HepG2 (cell line): ENCODE data around the gene PRCD. TPM values are rescaled to one million over a fixed set of nuclear protein-coding genes. Genes with fewer than 3 reads are reported as not detected.

ENCODE experiments used
- DMTF1 ChIP-seq: sonication (generic); formaldehyde crosslinking; IDR thresholded peaks from 2 replicates; pipeline ENCODE4 v1.4.0; 2020; ENCODE audit warnings: mild to moderate bottlenecking, missing genetic modification reagents
- GTF2F1 ChIP-seq: fragments of 150-350 bp; IDR thresholded peaks from 2 replicates; pipeline ENCODE4 v1.6.1; 2014; ENCODE audit warnings: low read length
- HDAC6 ChIP-seq: fragments of 200-600 bp; sonication (generic); IDR thresholded peaks from 2 replicates; pipeline ENCODE4 v1.7.0; 2017; ENCODE audit warnings: mild to moderate bottlenecking, antibody characterized with exemption, low read length, low read depth
- KLF16 ChIP-seq, 2 experiments: sonication (generic) in 1 of 2; formaldehyde crosslinking in 1 of 2; IDR thresholded peaks; 2 replicates each; pipeline versions ENCODE4 v1.6.1 to v1.8.0; 2016 to 2023; ENCODE audit warnings: missing genetic modification reagents in 2 of 2, missing compliant biosample characterization in 1 of 2
- KMT2A ChIP-seq: sonication (generic); formaldehyde crosslinking; IDR thresholded peaks from 2 replicates; pipeline ENCODE4 v1.4.0; 2020; ENCODE audit warnings: missing genetic modification reagents
- MBD4 ChIP-seq: IDR thresholded peaks from 2 replicates; pipeline ENCODE4 v1.6.1; 2012; ENCODE audit warnings: low read length, inconsistent platforms, borderline replicate concordance
- MYNN ChIP-seq: sonication (generic); formaldehyde crosslinking; IDR thresholded peaks from 2 replicates; pipeline ENCODE4 v1.4.0; 2020; ENCODE audit warnings: mild to moderate bottlenecking, low read depth, missing genetic modification reagents
- NFYC ChIP-seq: IDR thresholded peaks from 2 replicates; pipeline ENCODE4 v1.6.1; 2016; ENCODE audit warnings: missing genetic modification reagents, missing compliant biosample characterization
- NR2C2 ChIP-seq: sonication (generic); formaldehyde crosslinking; IDR thresholded peaks from 2 replicates; pipeline ENCODE4 v1.4.0; 2020; ENCODE audit warnings: missing genetic modification reagents, mild to moderate bottlenecking, moderate library complexity, borderline replicate concordance
- NR3C1 ChIP-seq: sonication (generic); formaldehyde crosslinking; IDR thresholded peaks from 2 replicates; pipeline ENCODE4 v1.4.0; 2020; ENCODE audit warnings: missing genetic modification reagents
- RBAK ChIP-seq: sonication (generic); formaldehyde crosslinking; IDR thresholded peaks from 2 replicates; pipeline ENCODE4 v1.5.1; 2020; ENCODE audit warnings: mild to moderate bottlenecking, missing genetic modification reagents
- RFX3 ChIP-seq: IDR thresholded peaks from 2 replicates; pipeline ENCODE4 v1.6.1; 2016; ENCODE audit warnings: missing biosample characterization, missing genetic modification reagents
- SRSF1 ChIP-seq: fragments of 200-400 bp; formaldehyde crosslinking; optimal IDR thresholded peaks from 2 replicates; pipeline ENCODE3; 2017; ENCODE audit warnings: mild to moderate bottlenecking, low read depth, low read length, moderate library complexity
- TAF1 ChIP-seq: sonication (generic); formaldehyde crosslinking; IDR thresholded peaks from 2 replicates; pipeline ENCODE4 v1.4.0; 2020; ENCODE audit warnings: missing genetic modification reagents
- TFDP1 ChIP-seq: IDR thresholded peaks from 2 replicates; pipeline ENCODE4 v1.6.1; 2016; ENCODE audit warnings: missing compliant biosample characterization, missing genetic modification reagents, borderline replicate concordance
- ZBTB3 ChIP-seq: sonication (generic); formaldehyde crosslinking; IDR thresholded peaks from 2 replicates; pipeline ENCODE4 v1.4.0; 2020; ENCODE audit warnings: low read depth, mild to moderate bottlenecking, moderate library complexity, missing genetic modification reagents, borderline replicate concordance
- ZBTB33 ChIP-seq: sonication (generic); formaldehyde crosslinking; IDR thresholded peaks from 2 replicates; pipeline ENCODE4 v1.4.0; 2020; ENCODE audit warnings: missing genetic modification reagents
- ZFP1 ChIP-seq: IDR thresholded peaks from 2 replicates; pipeline ENCODE4 v1.6.1; 2016
- ZNF224 ChIP-seq: sonication (generic); formaldehyde crosslinking; IDR thresholded peaks from 2 replicates; pipeline ENCODE4 v1.5.0; 2020; ENCODE audit warnings: mild to moderate bottlenecking, missing genetic modification reagents
- ZNF251 ChIP-seq: sonication (generic); formaldehyde crosslinking; IDR thresholded peaks from 2 replicates; pipeline ENCODE4 v1.9.0; 2021; ENCODE audit warnings: mild to moderate bottlenecking, missing genetic modification reagents
- ZNF431 ChIP-seq: sonication (generic); formaldehyde crosslinking; IDR thresholded peaks from 2 replicates; pipeline ENCODE4 v1.9.0; 2022; ENCODE audit warnings: missing genetic modification reagents, low read depth, mild to moderate bottlenecking, borderline replicate concordance
- ZNF510 ChIP-seq: sonication (generic); formaldehyde crosslinking; IDR thresholded peaks from 2 replicates; pipeline ENCODE4 v1.4.0; 2020; ENCODE audit warnings: low read depth, mild to moderate bottlenecking, missing genetic modification reagents
- ZNF629 ChIP-seq: sonication (generic); formaldehyde crosslinking; conservative IDR thresholded peaks from 2 replicates; pipeline ENCODE4 v1.5.0; 2020; ENCODE audit warnings: missing genetic modification reagents
- ZNF709 ChIP-seq: sonication (generic); formaldehyde crosslinking; IDR thresholded peaks from 2 replicates; pipeline ENCODE4 v1.5.0; 2020; ENCODE audit warnings: mild to moderate bottlenecking, missing genetic modification reagents
- ZNF737 ChIP-seq: sonication (generic); formaldehyde crosslinking; IDR thresholded peaks from 2 replicates; pipeline ENCODE4 v1.5.0; 2020; ENCODE audit warnings: missing genetic modification reagents, mild to moderate bottlenecking, borderline replicate concordance
- ZNF746 ChIP-seq: sonication (generic); formaldehyde crosslinking; IDR thresholded peaks from 2 replicates; pipeline ENCODE4 v1.8.0; 2022; ENCODE audit warnings: mild to moderate bottlenecking, missing genetic modification reagents
- polyA plus RNA-seq, 8 experiments: library from polyadenylated mRNA; depleted of rRNA in 3 of 8; stranded (reverse) in 7 of 8; unstranded in 1 of 8; fragments of >200 nt; fragmentation: Illumina TruSeq in 4 of 8; extraction: Trizol in 4 of 8; gene quantifications; 2 replicates each; pipeline versions ENCODE4 v1.2.1 to v1.2.3, GENCODE V29; 2011 to 2016; ENCODE audit warnings: low read depth in 4 of 8, missing spikeins in 1 of 8, mixed read lengths in 1 of 8; ENCODE audit not compliant: insufficient read depth in 1 of 8
- total RNA-seq, 5 experiments: library from RNA; depleted of rRNA; stranded (reverse); fragments of >200 nt; fragmentation: Illumina TruSeq; extraction: Trizol; gene quantifications; 2 replicates each; pipeline ENCODE4 v1.2.3, GENCODE V29; 2016; ENCODE audit warnings: low read depth in 1 of 5

PRCD gene
- total and polyA plus RNA-seq, 2 of the 13 experiments (the other 11 are each of a cell fraction or from before 2014, with no cell fraction given): 0.51 TPM; not detected in 1

GRCh38 chr17:76532072-76532651 is 7.7 kb upstream of the PRCD start (continued):
- TF ChIP-seq ZBTB33 (CRISPR knock-in tag) (peak; percentile 48), KMT2A (CRISPR knock-in tag) (0 out of 2 replicates have a peak, but pooled peaks have one; percentile 2), SRSF1 (no peak), DMTF1 (CRISPR knock-in tag) (no peak), NR2C2 (CRISPR knock-in tag) (no peak; the same call in 1 of the 2 replicates), ZNF629 (CRISPR knock-in tag) (no peak), RBAK (CRISPR knock-in tag) (no peak), ZNF251 (CRISPR knock-in tag) (no peak), TAF1 (CRISPR knock-in tag) (no peak), NR3C1 (CRISPR knock-in tag) (no peak), KLF16 (CRISPR knock-in tag; IDR thresholded peaks at IDR 0.05) (no peak), GTF2F1 (no peak), RFX3 (CRISPR knock-in tag) (no peak), ZNF431 (CRISPR knock-in tag) (no peak), MYNN (CRISPR knock-in tag) (no peak), ZNF224 (CRISPR knock-in tag) (no peak), ZFP1 (no peak), ZNF709 (CRISPR knock-in tag) (no peak), TFDP1 (CRISPR knock-in tag) (no peak), ZNF510 (CRISPR knock-in tag) (no peak), MBD4 (no peak), ZBTB3 (no peak; the same call in 1 of the 2 replicates), HDAC6 (no peak), ZNF737 (CRISPR knock-in tag) (no peak), ZNF746 (CRISPR knock-in tag) (no peak), NFYC (CRISPR knock-in tag) (no peak)
